Choroid plexus epithelial cell (primary cell): ENCODE data around the gene DAB1.

Experiments
- DNase-seq: peaks from one replicate; pipeline ENCODE4 v3.0.0-alpha.2; 2010; ENCODE audit warnings: low read depth
- H3K4me3 ChIP-seq: 2 replicates; pipeline ENCODE4 v1.5.1; 2011; ENCODE audit warnings: low read depth, mild to moderate bottlenecking, control low read depth, low read length, moderate library complexity
- TF ChIP-seq, protein P1 (sequence below): conservative IDR thresholded peaks from 2 replicates; pipeline ENCODE4 v1.5.1; 2011; ENCODE audit warnings: low read depth, mild to moderate bottlenecking, control low read depth, inconsistent platforms, low read length, moderate library complexity

Gene DAB1

DNA sequence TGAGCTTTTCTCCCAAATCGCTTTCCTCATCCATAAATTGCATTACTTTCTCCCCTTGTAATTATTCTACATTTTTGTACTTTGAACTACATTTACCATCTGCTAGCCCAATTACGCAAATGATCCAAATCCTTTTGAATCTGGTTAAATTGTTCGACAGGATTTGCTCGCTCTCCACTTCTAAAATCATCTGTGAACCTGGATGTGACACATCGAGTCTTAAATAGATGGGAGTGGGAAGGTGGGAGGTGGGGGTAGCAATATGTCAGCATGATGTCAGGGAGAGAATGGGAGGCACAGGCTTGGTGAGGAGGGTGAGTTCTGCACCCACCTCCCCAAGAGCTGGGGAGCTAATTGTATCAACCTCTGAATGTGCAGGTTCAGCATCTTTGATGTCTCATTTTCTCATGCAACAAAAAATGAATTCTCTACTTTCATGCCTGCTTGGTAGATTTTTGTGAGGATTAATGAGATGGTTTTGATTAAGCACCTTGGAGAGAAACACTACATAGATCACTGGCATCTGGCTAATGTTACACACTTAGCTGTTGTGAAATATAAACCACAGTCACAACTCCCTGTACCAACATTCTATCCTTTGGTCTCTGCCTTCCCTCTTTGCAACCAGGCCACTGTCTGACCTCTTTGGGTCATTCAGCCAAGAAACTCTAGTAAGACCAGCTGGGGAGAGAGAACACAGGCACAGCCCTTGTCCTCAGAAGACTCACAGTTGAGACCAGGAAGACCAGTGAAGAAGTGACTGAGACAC, 165.1 kb downstream of the DAB1 start:
- DNase-seq = no peak
- TF ChIP-seq, protein P1, sequence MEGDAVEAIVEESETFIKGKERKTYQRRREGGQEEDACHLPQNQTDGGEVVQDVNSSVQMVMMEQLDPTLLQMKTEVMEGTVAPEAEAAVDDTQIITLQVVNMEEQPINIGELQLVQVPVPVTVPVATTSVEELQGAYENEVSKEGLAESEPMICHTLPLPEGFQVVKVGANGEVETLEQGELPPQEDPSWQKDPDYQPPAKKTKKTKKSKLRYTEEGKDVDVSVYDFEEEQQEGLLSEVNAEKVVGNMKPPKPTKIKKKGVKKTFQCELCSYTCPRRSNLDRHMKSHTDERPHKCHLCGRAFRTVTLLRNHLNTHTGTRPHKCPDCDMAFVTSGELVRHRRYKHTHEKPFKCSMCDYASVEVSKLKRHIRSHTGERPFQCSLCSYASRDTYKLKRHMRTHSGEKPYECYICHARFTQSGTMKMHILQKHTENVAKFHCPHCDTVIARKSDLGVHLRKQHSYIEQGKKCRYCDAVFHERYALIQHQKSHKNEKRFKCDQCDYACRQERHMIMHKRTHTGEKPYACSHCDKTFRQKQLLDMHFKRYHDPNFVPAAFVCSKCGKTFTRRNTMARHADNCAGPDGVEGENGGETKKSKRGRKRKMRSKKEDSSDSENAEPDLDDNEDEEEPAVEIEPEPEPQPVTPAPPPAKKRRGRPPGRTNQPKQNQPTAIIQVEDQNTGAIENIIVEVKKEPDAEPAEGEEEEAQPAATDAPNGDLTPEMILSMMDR = no peak
- no peak overlapping the region for H3K4me3 ChIP-seq

DNA sequence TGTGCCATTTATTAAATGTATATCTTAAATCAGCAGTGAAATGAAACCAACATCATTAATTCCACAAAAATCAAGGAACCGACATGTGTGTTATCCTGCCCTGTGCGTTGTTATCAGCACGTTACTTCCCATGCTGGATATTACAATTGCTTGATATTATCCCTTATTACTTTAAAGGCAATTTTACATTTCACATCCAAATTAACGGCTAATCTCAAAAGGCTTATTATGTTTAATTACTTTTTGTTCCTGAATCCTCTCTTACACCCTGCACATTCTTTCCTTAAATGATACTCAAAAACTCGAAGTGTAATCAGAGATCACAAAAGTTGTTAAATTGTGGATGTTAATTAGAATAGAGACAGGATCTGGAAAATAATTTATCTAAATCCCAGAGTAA, 167.9 kb downstream of the DAB1 start:
- no peak overlapping the region for H3K4me3 ChIP-seq
- TF ChIP-seq, protein P1 = no peak
- DNase-seq = no peak

DNA sequence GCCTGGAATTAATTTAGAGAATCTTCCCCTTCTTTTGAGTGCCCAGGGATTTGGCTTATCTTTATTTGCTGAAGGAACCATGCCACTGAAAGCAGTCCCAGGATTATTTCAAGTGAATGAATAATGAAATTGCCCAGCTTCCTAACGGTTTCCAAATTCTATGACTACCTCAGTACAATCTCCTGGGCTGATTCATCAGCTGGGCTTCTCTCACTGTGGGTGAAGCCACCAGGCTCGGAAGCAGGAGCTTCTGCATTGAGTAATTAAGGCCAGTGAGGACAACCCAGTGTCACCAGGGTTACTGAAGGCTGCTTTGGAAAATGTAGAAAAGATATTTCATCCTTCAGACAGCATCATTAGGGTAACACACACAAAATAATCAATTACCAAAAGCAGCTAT, 169.8 kb downstream of the DAB1 start:
- no peak overlapping the region for H3K4me3 ChIP-seq
- no peak for DNase-seq
- TF ChIP-seq, protein P1 = no peak

GRCh38 chr1:57252597-57253294, 171.1 kb downstream of the DAB1 start:
- TF ChIP-seq, protein P1 = no peak
- H3K4me3 ChIP-seq = no peak overlapping the region
- DNase-seq = no peak

- no peak overlapping the region for H3K4me3 ChIP-seq
- TF ChIP-seq, protein P1 = no peak
- no peak for DNase-seq
Observed at GRCh38 chr1:57250021-57250420, 173.8 kb downstream of the DAB1 start.

- no peak overlapping the region for H3K4me3 ChIP-seq
- TF ChIP-seq, protein P1 = no peak
- DNase-seq = no peak
Observed at GRCh38 chr1:57249511-57249910, 174.3 kb downstream of the DAB1 start.
